Neural cell (in vitro differentiated cells): ENCODE measurements around the gene STARD10. TPM values are rescaled to one million over a fixed set of nuclear protein-coding genes. Genes with fewer than 3 reads are reported as not detected.

ENCODE experiments used
- H2AFZ ChIP-seq: fragments of 200-600, 300-800 bp; sonication (generic), shearing (Covaris generic); 2 replicates; pipeline ENCODE4 v1.6.0; 2014; ENCODE audit warnings: low read depth, mild to moderate bottlenecking, antibody characterized with exemption, low read length, moderate library complexity
- H3F3A ChIP-seq: fragments of 200-600 bp; shearing (Covaris generic); 2 replicates; pipeline ENCODE4 v1.6.1; 2016; ENCODE audit warnings: mild to moderate bottlenecking, moderate library complexity, mixed read lengths, antibody characterized with exemption, low read length; ENCODE audit not compliant: insufficient read depth, poor library complexity, severe bottlenecking
- H3K27ac ChIP-seq: fragments of 200-600, 300-800 bp; sonication (generic), shearing (Covaris generic); 2 replicates; pipeline ENCODE4 v1.5.1; 2014; ENCODE audit warnings: mild to moderate bottlenecking, low read length, moderate library complexity
- H3K27me3 ChIP-seq: fragments of 300-800, 200-600 bp; sonication (generic), shearing (Covaris generic); 2 replicates; pipeline ENCODE4 v1.6.0; 2014; ENCODE audit warnings: mild to moderate bottlenecking, low read depth, low read length, moderate library complexity; ENCODE audit not compliant: insufficient read depth
- H3K36me3 ChIP-seq: fragments of 300-800, 200-600 bp; sonication (generic), shearing (Covaris generic); 2 replicates; pipeline ENCODE4 v1.5.1; 2014; ENCODE audit warnings: mild to moderate bottlenecking, antibody characterized with exemption, low read length, moderate library complexity; ENCODE audit not compliant: insufficient read depth
- H3K4me2 ChIP-seq: fragments of 300-800, 200-600 bp; sonication (generic), shearing (Covaris generic); 2 replicates; pipeline ENCODE4 v1.6.0; 2014; ENCODE audit warnings: mild to moderate bottlenecking, low read length
- H3K4me3 ChIP-seq: fragments of 300-800, 200-600 bp; sonication (generic), shearing (Covaris generic); 2 replicates; pipeline ENCODE4 v1.5.1; 2014; ENCODE audit warnings: mild to moderate bottlenecking, low read length, moderate library complexity
- H3K79me2 ChIP-seq: fragments of 200-600 bp; shearing (Covaris generic); replicated peaks from 2 replicates; pipeline ENCODE4 v1.6.0; 2014; ENCODE audit warnings: mild to moderate bottlenecking, low read length, moderate library complexity; ENCODE audit not compliant: insufficient read depth
- H3K9ac ChIP-seq: fragments of 300-800, 200-600 bp; sonication (generic), shearing (Covaris generic); 2 replicates; pipeline ENCODE4 v1.6.1; 2016; ENCODE audit warnings: mild to moderate bottlenecking, low read length, mixed read lengths
- H3K9me2 ChIP-seq: fragments of 200-600 bp; shearing (Covaris generic); 2 replicates; pipeline ENCODE4 v1.6.1; 2016; ENCODE audit warnings: mild to moderate bottlenecking, low read length, mixed read lengths; ENCODE audit not compliant: insufficient read depth
- H3K9me3 ChIP-seq: fragments of 200-600, 300-800 bp; sonication (generic), shearing (Covaris generic); 2 replicates; pipeline ENCODE4 v1.6.1; 2016; ENCODE audit warnings: mild to moderate bottlenecking, mixed run types, low read length, moderate library complexity, mixed read lengths
- H4K20me1 ChIP-seq: fragments of 200-600 bp; shearing (Covaris generic); 2 replicates; pipeline ENCODE4 v1.6.1; 2016; ENCODE audit warnings: mild to moderate bottlenecking, mixed run types; ENCODE audit not compliant: insufficient read depth
- EP300 ChIP-seq: fragments of 450-650 bp; conservative IDR thresholded peaks from 2 replicates; pipeline ENCODE4 v1.6.1; 2014; ENCODE audit warnings: antibody characterized with exemption, mild to moderate bottlenecking, moderate library complexity; ENCODE audit not compliant: poor library complexity, severe bottlenecking
- EZH2 ChIP-seq: fragments of 200-600, 300-800 bp; shearing (Covaris generic), sonication (generic); IDR thresholded peaks from 2 replicates; pipeline ENCODE4 v1.6.1; 2014; ENCODE audit warnings: antibody characterized with exemption, low read length, borderline replicate concordance, mild to moderate bottlenecking; ENCODE audit not compliant: insufficient read depth, poor library complexity, severe bottlenecking
- MXI1 ChIP-seq: fragments of 450-650 bp; conservative IDR thresholded peaks from 2 replicates; pipeline ENCODE4 v1.6.1; 2014; ENCODE audit warnings: antibody characterized with exemption, mild to moderate bottlenecking; ENCODE audit not compliant: poor library complexity, severe bottlenecking
- POLR2AphosphoS5 ChIP-seq: IDR thresholded peaks from 2 replicates; pipeline ENCODE4 v1.6.1; 2012
- RAD21 ChIP-seq: fragments of 450-650 bp; conservative IDR thresholded peaks from 2 replicates; pipeline ENCODE4 v1.6.1; 2014; ENCODE audit warnings: antibody characterized with exemption, mild to moderate bottlenecking, moderate library complexity
- SMC3 ChIP-seq: fragments of 450-650 bp; conservative IDR thresholded peaks from 2 replicates; pipeline ENCODE4 v1.6.1; 2014; ENCODE audit warnings: antibody characterized with exemption, mild to moderate bottlenecking, moderate library complexity; ENCODE audit not compliant: poor library complexity
- TAF1 ChIP-seq: IDR thresholded peaks from 2 replicates; pipeline ENCODE4 v1.6.1; 2012; ENCODE audit warnings: low read depth
- polyA plus RNA-seq: library from polyadenylated mRNA; depleted of rRNA; stranded (reverse); fragments of >200 nt; gene quantifications from 2 replicates; pipeline ENCODE4 v1.2.3, GENCODE V29; 2014
- TF ChIP-seq, protein P1 (sequence below): fragments of 450-650 bp; IDR thresholded peaks from 2 replicates; pipeline ENCODE4 v1.5.1; 2014; ENCODE audit warnings: antibody characterized with exemption, mild to moderate bottlenecking, moderate library complexity; ENCODE audit not compliant: poor library complexity, severe bottlenecking
- TF ChIP-seq, protein P2 (sequence below): IDR thresholded peaks from 2 replicates; pipeline ENCODE4 v1.6.1; 2012; ENCODE audit warnings: borderline replicate concordance

Gene STARD10
- polyA plus RNA-seq, 1 donor from 2014 or later, result 29.0 TPM

DNA sequence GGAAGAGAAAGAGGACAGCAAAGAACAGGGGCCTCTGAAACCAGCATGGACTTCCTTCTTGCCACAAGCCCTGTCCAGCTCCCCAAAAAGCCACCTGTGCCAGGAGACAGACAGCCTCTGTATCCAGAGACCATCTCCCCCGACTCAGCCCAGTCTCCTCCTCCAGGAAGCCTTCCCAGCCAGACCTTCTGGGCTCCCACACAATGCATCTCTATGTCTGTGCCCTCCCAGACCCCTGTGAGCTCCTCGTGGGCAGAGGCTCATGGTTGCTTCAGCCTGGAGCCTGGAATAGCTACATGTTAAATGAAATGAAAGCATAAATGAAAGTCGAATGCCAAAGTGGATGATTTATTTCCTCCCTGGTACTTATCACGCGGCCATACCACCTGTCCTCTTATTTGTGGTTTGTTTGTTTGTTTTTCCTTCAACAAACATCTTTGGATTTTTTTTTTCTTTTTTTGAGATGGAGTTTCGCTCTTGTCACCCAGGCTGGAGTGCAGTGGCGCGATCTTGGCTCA, 34.3 kb downstream of the STARD10 start:
- Histone ChIP-seq H3K36me3 (no peaks in the 10 kb centered on the region), H3K4me2 (no peak overlapping the region), H3K79me2 (no peaks in the 10 kb centered on the region), H3K9me2 (no peaks in the 10 kb centered on the region), H3K9ac (no peak overlapping the region), H3K4me3 (no peak overlapping the region), H4K20me1 (no peaks in the 10 kb centered on the region), H3F3A (no peaks in the 10 kb centered on the region), H3K27ac (no peak overlapping the region), H3K9me3 (no peaks in the 10 kb centered on the region), H3K27me3 (no peaks in the 10 kb centered on the region), H2AFZ (no peak overlapping the region)
- TF ChIP-seq TAF1 (no peak), POLR2AphosphoS5 (no peak), SMC3 (no peak), EZH2 (no peak), RAD21 (no peak), EP300 (no peak), MXI1 (no peak)
- TF ChIP-seq, protein P1, sequence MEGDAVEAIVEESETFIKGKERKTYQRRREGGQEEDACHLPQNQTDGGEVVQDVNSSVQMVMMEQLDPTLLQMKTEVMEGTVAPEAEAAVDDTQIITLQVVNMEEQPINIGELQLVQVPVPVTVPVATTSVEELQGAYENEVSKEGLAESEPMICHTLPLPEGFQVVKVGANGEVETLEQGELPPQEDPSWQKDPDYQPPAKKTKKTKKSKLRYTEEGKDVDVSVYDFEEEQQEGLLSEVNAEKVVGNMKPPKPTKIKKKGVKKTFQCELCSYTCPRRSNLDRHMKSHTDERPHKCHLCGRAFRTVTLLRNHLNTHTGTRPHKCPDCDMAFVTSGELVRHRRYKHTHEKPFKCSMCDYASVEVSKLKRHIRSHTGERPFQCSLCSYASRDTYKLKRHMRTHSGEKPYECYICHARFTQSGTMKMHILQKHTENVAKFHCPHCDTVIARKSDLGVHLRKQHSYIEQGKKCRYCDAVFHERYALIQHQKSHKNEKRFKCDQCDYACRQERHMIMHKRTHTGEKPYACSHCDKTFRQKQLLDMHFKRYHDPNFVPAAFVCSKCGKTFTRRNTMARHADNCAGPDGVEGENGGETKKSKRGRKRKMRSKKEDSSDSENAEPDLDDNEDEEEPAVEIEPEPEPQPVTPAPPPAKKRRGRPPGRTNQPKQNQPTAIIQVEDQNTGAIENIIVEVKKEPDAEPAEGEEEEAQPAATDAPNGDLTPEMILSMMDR, result no peak
- TF ChIP-seq, protein P2, sequence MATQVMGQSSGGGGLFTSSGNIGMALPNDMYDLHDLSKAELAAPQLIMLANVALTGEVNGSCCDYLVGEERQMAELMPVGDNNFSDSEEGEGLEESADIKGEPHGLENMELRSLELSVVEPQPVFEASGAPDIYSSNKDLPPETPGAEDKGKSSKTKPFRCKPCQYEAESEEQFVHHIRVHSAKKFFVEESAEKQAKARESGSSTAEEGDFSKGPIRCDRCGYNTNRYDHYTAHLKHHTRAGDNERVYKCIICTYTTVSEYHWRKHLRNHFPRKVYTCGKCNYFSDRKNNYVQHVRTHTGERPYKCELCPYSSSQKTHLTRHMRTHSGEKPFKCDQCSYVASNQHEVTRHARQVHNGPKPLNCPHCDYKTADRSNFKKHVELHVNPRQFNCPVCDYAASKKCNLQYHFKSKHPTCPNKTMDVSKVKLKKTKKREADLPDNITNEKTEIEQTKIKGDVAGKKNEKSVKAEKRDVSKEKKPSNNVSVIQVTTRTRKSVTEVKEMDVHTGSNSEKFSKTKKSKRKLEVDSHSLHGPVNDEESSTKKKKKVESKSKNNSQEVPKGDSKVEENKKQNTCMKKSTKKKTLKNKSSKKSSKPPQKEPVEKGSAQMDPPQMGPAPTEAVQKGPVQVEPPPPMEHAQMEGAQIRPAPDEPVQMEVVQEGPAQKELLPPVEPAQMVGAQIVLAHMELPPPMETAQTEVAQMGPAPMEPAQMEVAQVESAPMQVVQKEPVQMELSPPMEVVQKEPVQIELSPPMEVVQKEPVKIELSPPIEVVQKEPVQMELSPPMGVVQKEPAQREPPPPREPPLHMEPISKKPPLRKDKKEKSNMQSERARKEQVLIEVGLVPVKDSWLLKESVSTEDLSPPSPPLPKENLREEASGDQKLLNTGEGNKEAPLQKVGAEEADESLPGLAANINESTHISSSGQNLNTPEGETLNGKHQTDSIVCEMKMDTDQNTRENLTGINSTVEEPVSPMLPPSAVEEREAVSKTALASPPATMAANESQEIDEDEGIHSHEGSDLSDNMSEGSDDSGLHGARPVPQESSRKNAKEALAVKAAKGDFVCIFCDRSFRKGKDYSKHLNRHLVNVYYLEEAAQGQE, result no peak

DNA sequence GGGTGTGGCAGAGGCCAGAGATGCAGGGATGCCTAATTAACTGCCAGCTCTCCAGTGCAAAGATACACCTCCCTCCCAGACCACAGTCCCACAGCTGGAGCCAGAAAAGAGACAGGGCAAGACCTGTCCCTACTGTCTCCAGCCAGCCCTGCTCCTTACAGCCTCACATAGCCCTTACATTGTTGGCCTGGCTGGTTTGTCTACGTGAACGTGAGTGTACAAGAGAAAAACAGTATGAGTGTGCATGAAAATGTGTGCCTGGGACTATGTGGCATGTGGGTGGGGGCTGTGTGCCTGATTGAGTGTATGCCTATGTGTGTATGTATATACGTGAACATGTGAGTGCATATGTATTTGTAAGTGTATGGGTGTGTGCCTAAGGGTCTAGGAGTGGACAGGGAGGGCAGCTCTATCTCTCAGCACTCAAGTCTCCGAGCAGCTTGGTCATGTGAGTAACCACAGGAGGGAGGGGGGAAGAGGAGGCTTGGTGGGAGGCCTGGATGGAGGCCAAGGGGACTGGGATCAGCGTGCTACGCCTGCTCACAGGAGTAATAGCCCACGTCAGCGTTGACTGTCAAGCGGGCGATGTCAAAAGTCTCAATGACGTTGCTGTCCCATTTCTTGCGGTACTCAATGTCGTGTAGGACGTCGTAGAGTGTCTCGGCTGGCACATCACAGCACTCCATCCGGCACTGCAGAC, 35.0 kb downstream of the STARD10 start:
- TF ChIP-seq, protein P2, result no peak
- no peak for TF ChIP-seq MXI1
- TF ChIP-seq EP300, result no peak
- TF ChIP-seq EZH2, result no peak
- TF ChIP-seq, protein P1, result no peak
- no peak for TF ChIP-seq POLR2AphosphoS5
- no peak for TF ChIP-seq SMC3
- no peak for TF ChIP-seq RAD21
- TF ChIP-seq TAF1, result no peak
- Histone ChIP-seq H3F3A (no peaks in the 10 kb centered on the region), H3K79me2 (no peaks in the 10 kb centered on the region), H3K9me2 (no peaks in the 10 kb centered on the region), H3K9ac (no peak overlapping the region), H2AFZ (no peak overlapping the region), H3K27me3 (no peaks in the 10 kb centered on the region), H3K27ac (no peak overlapping the region), H3K4me3 (no peak overlapping the region), H3K4me2 (no peak overlapping the region), H3K9me3 (no peaks in the 10 kb centered on the region), H4K20me1 (no peaks in the 10 kb centered on the region), H3K36me3 (no peaks in the 10 kb centered on the region)
